NB4 (cell line): ENCODE measurements around the gene NXPH4.

Experiments
- DNase-seq: peaks from one replicate; pipeline ENCODE4 v3.0.0; 2010; ENCODE audit warnings: low read depth
- H3K4me3 ChIP-seq: one replicate; pipeline ENCODE4 v1.5.1; 2011; ENCODE audit warnings: mild to moderate bottlenecking, low read depth, low read length, moderate library complexity
- CTCF ChIP-seq: IDR thresholded peaks from one replicate; pipeline ENCODE4 v1.5.1; 2012; ENCODE audit warnings: low read depth, low read length
- MAX ChIP-seq: IDR thresholded peaks from 2 replicates; pipeline ENCODE4 v1.6.1; 2011; ENCODE audit warnings: low read depth, low read length
- MYC ChIP-seq: IDR thresholded peaks from 2 replicates; pipeline ENCODE4 v1.6.1; 2011; ENCODE audit warnings: low read depth, low read length
- POLR2A ChIP-seq: IDR thresholded peaks from 2 replicates; pipeline ENCODE4 v1.6.1; 2011; ENCODE audit warnings: mild to moderate bottlenecking; ENCODE audit not compliant: insufficient read length; ENCODE audit errors: extremely low read depth

The NXPH4 gene

GRCh38 chr12:57219205-57219992, 2.8 kb downstream of the NXPH4 start:
- H3K4me3 ChIP-seq: no peak overlapping the region

GRCh38 chr12:57219993-57220754, 3.6 kb downstream of the NXPH4 start:
- DNase-seq: no peak
- H3K4me3 ChIP-seq: no peak overlapping the region
- no peak for TF ChIP-seq MYC
- TF ChIP-seq POLR2A: no peak
- no peak for TF ChIP-seq MAX
- TF ChIP-seq CTCF: no peak

More at GRCh38 chr12:57219205-57219992, 2.8 kb downstream of the NXPH4 start:
- DNase-seq: no peak
- TF ChIP-seq MYC: no peak
- TF ChIP-seq MAX: no peak
- TF ChIP-seq CTCF: no peak
- no peak for TF ChIP-seq POLR2A

- DNase-seq: no peak
- no peak overlapping the region for H3K4me3 ChIP-seq
- TF ChIP-seq CTCF (no peak), MYC (no peak), MAX (no peak), POLR2A (no peak)
Observed at GRCh38 chr12:57220770-57221168, 4.2 kb downstream of the NXPH4 start.

DNA sequence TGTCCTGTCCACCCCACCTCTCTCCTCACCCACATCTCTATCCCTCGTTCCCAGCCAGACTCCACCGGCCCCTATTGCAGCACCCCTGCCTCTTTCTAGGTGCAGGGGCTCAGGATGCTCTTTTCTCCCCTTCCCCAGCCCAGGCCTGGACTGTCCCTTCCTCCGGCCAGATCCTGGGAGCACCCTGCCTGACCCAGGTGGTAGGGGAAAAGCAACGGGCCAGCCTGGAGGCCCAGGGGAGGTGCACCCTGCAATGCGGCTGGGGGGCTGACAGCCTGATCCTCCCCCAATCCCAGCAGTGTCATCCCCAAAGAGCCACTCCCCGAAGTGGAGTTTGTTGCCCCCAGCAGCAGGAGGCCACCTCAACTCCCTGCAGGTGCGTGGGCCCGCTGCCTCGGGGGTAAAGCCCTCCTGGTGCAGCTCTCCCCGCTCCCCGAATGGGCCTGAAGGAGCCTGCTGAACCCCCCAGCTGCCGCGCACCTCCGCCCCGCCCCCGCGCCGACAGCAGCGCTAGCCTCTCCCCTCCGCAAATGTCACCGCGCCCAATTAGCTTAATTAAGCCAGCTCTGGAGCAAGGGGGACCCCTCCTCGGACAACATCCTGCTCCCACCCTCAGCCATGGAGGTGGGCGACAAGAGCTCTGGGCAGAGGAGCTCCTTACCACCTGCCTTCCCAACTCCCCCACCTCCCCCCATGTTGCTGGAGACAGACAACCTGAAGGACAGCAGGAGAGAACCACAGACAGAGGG, 4.7 kb downstream of the NXPH4 start:
- TF ChIP-seq MAX (no peak), MYC (no peak), POLR2A (no peak), CTCF (no peak)
- no peak for DNase-seq
- no peak overlapping the region for H3K4me3 ChIP-seq

DNA sequence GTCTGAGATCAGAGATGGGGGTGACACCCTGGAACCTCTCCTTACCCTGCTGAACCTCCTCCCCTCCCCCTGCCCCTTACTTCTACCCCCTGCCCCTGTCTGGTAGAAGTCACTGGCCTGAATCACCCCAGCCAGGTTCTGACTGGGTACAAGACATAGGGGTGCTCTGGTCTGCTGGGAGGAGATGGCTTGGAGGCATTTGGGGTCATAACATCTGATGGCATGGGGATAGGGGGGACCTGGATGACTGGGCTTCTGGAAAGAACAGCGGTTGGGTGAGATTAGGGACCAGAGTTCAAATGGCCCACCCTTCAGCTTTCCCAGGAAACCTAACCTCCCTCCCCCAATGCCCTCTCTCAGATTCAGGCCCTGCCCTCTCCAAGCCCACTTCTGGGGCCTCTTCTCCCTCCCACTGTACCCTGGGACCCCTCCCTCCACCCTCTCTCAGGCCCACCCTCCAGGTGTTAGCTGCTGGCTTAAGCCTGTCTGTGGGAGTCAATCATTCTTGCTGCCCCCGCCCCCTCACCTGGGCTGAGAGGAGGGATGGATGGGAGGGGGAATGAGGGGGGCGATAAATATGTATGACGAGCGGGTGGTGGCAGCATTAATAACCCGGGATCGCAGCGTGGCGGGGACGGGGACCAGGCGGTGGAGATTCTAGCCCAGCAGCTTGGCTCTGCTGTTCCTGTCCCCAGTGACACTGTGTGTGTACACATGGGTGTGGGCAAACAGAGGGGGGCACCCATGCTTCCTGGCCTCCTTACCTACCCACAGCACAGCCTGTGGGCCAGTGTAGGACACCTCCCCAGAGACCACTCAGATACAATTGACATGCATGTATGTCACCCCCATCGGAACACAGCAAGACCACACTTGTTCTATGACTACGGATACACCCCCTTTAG, 5.9 kb downstream of the NXPH4 start:
- TF ChIP-seq MAX (no peak), MYC (no peak), POLR2A (no peak), CTCF (no peak)
- no peak overlapping the region for H3K4me3 ChIP-seq
- no peak for DNase-seq
